Epithelial cell of proximal tubule (primary cell): Measurements from ENCODE around the gene NEDD9. TPM values are rescaled to one million over a fixed set of nuclear protein-coding genes. Genes with fewer than 3 reads are reported as not detected.
A peak's percentile ranks its signal among the peaks of the same experiment; 100 is the strongest.

Experiments used
- DNase-seq: peaks from one replicate; pipeline ENCODE4 v3.0.0-alpha.2; 2011; ENCODE audit warnings: low read depth
- H3K4me3 ChIP-seq: 2 replicates; pipeline ENCODE4 v1.5.1; 2011; ENCODE audit warnings: low read depth, mild to moderate bottlenecking, low read length
- CTCF ChIP-seq: conservative IDR thresholded peaks from 2 replicates; pipeline ENCODE4 v1.5.1; 2012; ENCODE audit warnings: low read depth, mild to moderate bottlenecking, low read length
- total RNA-seq: library from RNA; depleted of rRNA; stranded (reverse); fragments of >200 nt; gene quantifications from 2 replicates; pipeline ENCODE4 v1.2.3, GENCODE V29; 2015

The NEDD9 gene
- total RNA-seq, 1 donor from 2014 or later: 35.1 TPM

- H3K4me3 ChIP-seq: no peak overlapping the region
- no peak for TF ChIP-seq CTCF
- DNase-seq: no peak
Observed at GRCh38 chr6:11151488-11151887, 81.0 kb downstream of the NEDD9 start.

GRCh38 chr6:11149551-11149950 lies 82.9 kb downstream of the NEDD9 start:
- TF ChIP-seq CTCF: no peak
- no peak for DNase-seq
- no peak overlapping the region for H3K4me3 ChIP-seq

- H3K4me3 ChIP-seq: no peak overlapping the region
- no peak for TF ChIP-seq CTCF
- DNase-seq: no peak
Observed at GRCh38 chr6:11146117-11146826, 86.2 kb downstream of the NEDD9 start.

GRCh38 chr6:11144393-11144851 lies 88.0 kb downstream of the NEDD9 start:
- H3K4me3 ChIP-seq: no peak overlapping the region
- TF ChIP-seq CTCF: peak; percentile 98
- no peak for DNase-seq

GRCh38 chr6:11143394-11144371 lies 88.8 kb downstream of the NEDD9 start:
- no peak for TF ChIP-seq CTCF
- no peak for DNase-seq
- H3K4me3 ChIP-seq: no peak overlapping the region

GRCh38 chr6:11142296-11143027 lies 90.0 kb downstream of the NEDD9 start:
- H3K4me3 ChIP-seq: no peak overlapping the region
- no peak for TF ChIP-seq CTCF
- DNase-seq: no peak
